Activated naive CD4-positive, alpha-beta T cell treated with anti-CD3 and anti-CD28 coated beads, Interleukin-2, amount 50 U/mL, for 72 hours (primary cell): ENCODE results near the gene CLDN14. TPM values are rescaled to one million over a fixed set of nuclear protein-coding genes. Genes with fewer than 3 reads are reported as not detected.
"Not testable (repeated sequence)": the region's sequence is repeated elsewhere in the genome, so short reads cannot be mapped to it uniquely, and the experiment has no call there.

Source experiments
- ATAC-seq, 2 donors: fragments of 150-1000 bp; cut with Tn5 transposase; 2 replicates each; pipeline ENCODE4 v1.10.0; 2021; ENCODE audit warnings: mild to moderate bottlenecking in 2 of 2, moderate library complexity in 2 of 2
- DNase-seq, 2 donors: peaks; one replicate each; pipeline ENCODE4 v3.0.0; 2021 to 2022; ENCODE audit warnings: low spot score in 2 of 2
- H3K27ac Mint-ChIP-seq, 2 donors: one replicate each; pipeline ENCODE4 v1.8.0; 2022; ENCODE audit warnings: mild to moderate bottlenecking in 2 of 2, mixed read lengths in 2 of 2
- H3K36me3 Mint-ChIP-seq, 2 donors: one replicate each; pipeline ENCODE4 v1.8.0; 2022; ENCODE audit warnings: mixed read lengths in 2 of 2
- H3K9me3 Mint-ChIP-seq, 2 donors: one replicate each; pipeline ENCODE4 v1.8.0; 2022; ENCODE audit warnings: mixed read lengths in 2 of 2
- total RNA-seq, 2 donors: library from RNA; stranded (reverse); gene quantifications; one replicate each; pipeline ENCODE4 v1.2.3, GENCODE V29; 2022

Gene CLDN14
- total RNA-seq, 2 donors from 2014 or later: not detected

- H3K9me3 Mint-ChIP-seq: no peaks in the 10 kb centered on the region
- ATAC-seq (no peak), DNase-seq (no peak)
- no peak overlapping the region for H3K27ac Mint-ChIP-seq
- no peaks in the 10 kb centered on the region for H3K36me3 Mint-ChIP-seq
Measured at GRCh38 chr21:36481639-36482038, 1.7 kb upstream of the CLDN14 start.

- no peak for ATAC-seq
- Mint-ChIP-seq H3K27ac (no peak overlapping the region), H3K9me3 (no peaks in the 10 kb centered on the region), H3K36me3 (no peaks in the 10 kb centered on the region)
- no peak for DNase-seq
Measured at GRCh38 chr21:36480618-36481017, 696 bp upstream of the CLDN14 start.

GRCh38 chr21:36478941-36479340 lies 981 bp downstream of the CLDN14 start:
- Mint-ChIP-seq H3K9me3 (no peaks in the 10 kb centered on the region), H3K36me3 (no peaks in the 10 kb centered on the region), H3K27ac (no peak overlapping the region)
- ATAC-seq (no peak), DNase-seq (no peak)

- peak in 1 of 2 donors; percentile 12 for DNase-seq
- peak; percentile 86 to 99 for ATAC-seq
- no peaks in the 10 kb centered on the region for H3K9me3 Mint-ChIP-seq
- H3K36me3 Mint-ChIP-seq: no peaks in the 10 kb centered on the region
- no peak overlapping the region for H3K27ac Mint-ChIP-seq
Measured at GRCh38 chr21:36478207-36478701, 1.7 kb downstream of the CLDN14 start.

- ATAC-seq (no peak), DNase-seq (no peak)
- peak overlapping the region in 1 of 2 donors; percentile 70 for H3K27ac Mint-ChIP-seq
- no peaks in the 10 kb centered on the region for H3K36me3 Mint-ChIP-seq
- no peaks in the 10 kb centered on the region for H3K9me3 Mint-ChIP-seq
Measured at GRCh38 chr21:36477559-36477958, 2.4 kb downstream of the CLDN14 start.

GRCh38 chr21:36477001-36477400 lies 2.9 kb downstream of the CLDN14 start:
- no peaks in the 10 kb centered on the region for H3K36me3 Mint-ChIP-seq
- no peak overlapping the region for H3K27ac Mint-ChIP-seq
- ATAC-seq (no peak), DNase-seq (no peak)
- H3K9me3 Mint-ChIP-seq: no peaks in the 10 kb centered on the region

GRCh38 chr21:36476541-36476940 lies 3.4 kb downstream of the CLDN14 start:
- peak overlapping the region in 1 of 2 donors; percentile 33 for H3K27ac Mint-ChIP-seq
- not testable (repeated sequence) for DNase-seq, H3K9me3 Mint-ChIP-seq, H3K36me3 Mint-ChIP-seq, ATAC-seq

GRCh38 chr21:36474591-36474990 lies 5.3 kb downstream of the CLDN14 start:
- DNase-seq (no peak), ATAC-seq (no peak)
- no peaks in the 10 kb centered on the region for H3K9me3 Mint-ChIP-seq
- no peaks in the 10 kb centered on the region for H3K36me3 Mint-ChIP-seq
- no peak overlapping the region for H3K27ac Mint-ChIP-seq

GRCh38 chr21:36473203-36473602 lies 6.7 kb downstream of the CLDN14 start:
- no peaks in the 10 kb centered on the region for H3K36me3 Mint-ChIP-seq
- H3K9me3 Mint-ChIP-seq: no peaks in the 10 kb centered on the region
- no peak overlapping the region for H3K27ac Mint-ChIP-seq
- DNase-seq (no peak), ATAC-seq (no peak)

- ATAC-seq (no peak), DNase-seq (no peak)
- Mint-ChIP-seq H3K36me3 (no peaks in the 10 kb centered on the region), H3K9me3 (no peaks in the 10 kb centered on the region), H3K27ac (no peak overlapping the region)
Measured at GRCh38 chr21:36472377-36472776, 7.5 kb downstream of the CLDN14 start.

- H3K9me3 Mint-ChIP-seq: no peaks in the 10 kb centered on the region
- ATAC-seq: peak; percentile 36 to 92
- DNase-seq: peak in 1 of 2 donors; percentile 22
- no peak overlapping the region for H3K27ac Mint-ChIP-seq
- H3K36me3 Mint-ChIP-seq: no peaks in the 10 kb centered on the region
Measured at GRCh38 chr21:36471254-36471723, 8.6 kb downstream of the CLDN14 start.

GRCh38 chr21:36470294-36470693 lies 9.6 kb downstream of the CLDN14 start:
- H3K9me3 Mint-ChIP-seq: no peaks in the 10 kb centered on the region
- no peak for ATAC-seq
- no peak for DNase-seq
- H3K27ac Mint-ChIP-seq: no peak overlapping the region
- H3K36me3 Mint-ChIP-seq: no peaks in the 10 kb centered on the region

GRCh38 chr21:36466061-36466511 lies 13.8 kb downstream of the CLDN14 start:
- Mint-ChIP-seq H3K9me3 (no peaks in the 10 kb centered on the region), H3K36me3 (no peaks in the 10 kb centered on the region)

GRCh38 chr21:36465478-36465877 lies 14.4 kb downstream of the CLDN14 start:
- H3K36me3 Mint-ChIP-seq: no peaks in the 10 kb centered on the region
- H3K27ac Mint-ChIP-seq: no peak overlapping the region
- ATAC-seq: no peak
- no peaks in the 10 kb centered on the region for H3K9me3 Mint-ChIP-seq
- no peak for DNase-seq

More at GRCh38 chr21:36466061-36466511, 13.8 kb downstream of the CLDN14 start:
- DNase-seq (no peak), ATAC-seq (no peak)
- no peak overlapping the region for H3K27ac Mint-ChIP-seq

GRCh38 chr21:36464590-36464989 lies 15.3 kb downstream of the CLDN14 start:
- Mint-ChIP-seq H3K36me3 (no peaks in the 10 kb centered on the region), H3K27ac (no peak overlapping the region), H3K9me3 (no peaks in the 10 kb centered on the region)
- DNase-seq: no peak
- ATAC-seq: no peak

GRCh38 chr21:36463991-36464390 lies 15.9 kb downstream of the CLDN14 start:
- DNase-seq (no peak), ATAC-seq (no peak)
- Mint-ChIP-seq H3K27ac (no peak overlapping the region), H3K9me3 (no peaks in the 10 kb centered on the region), H3K36me3 (no peaks in the 10 kb centered on the region)

- no peak overlapping the region for H3K27ac Mint-ChIP-seq
- no peaks in the 10 kb centered on the region for H3K9me3 Mint-ChIP-seq
- DNase-seq (no peak), ATAC-seq (no peak)
- H3K36me3 Mint-ChIP-seq: no peaks in the 10 kb centered on the region
Measured at GRCh38 chr21:36463204-36463603, 16.7 kb downstream of the CLDN14 start.

GRCh38 chr21:36461918-36462486 lies 17.9 kb downstream of the CLDN14 start:
- Mint-ChIP-seq H3K27ac (no peak overlapping the region), H3K36me3 (no peaks in the 10 kb centered on the region), H3K9me3 (no peaks in the 10 kb centered on the region)
- ATAC-seq: no peak
- no peak for DNase-seq
